ENCODE data around the gene PTX3.

The PTX3 gene

DNA sequence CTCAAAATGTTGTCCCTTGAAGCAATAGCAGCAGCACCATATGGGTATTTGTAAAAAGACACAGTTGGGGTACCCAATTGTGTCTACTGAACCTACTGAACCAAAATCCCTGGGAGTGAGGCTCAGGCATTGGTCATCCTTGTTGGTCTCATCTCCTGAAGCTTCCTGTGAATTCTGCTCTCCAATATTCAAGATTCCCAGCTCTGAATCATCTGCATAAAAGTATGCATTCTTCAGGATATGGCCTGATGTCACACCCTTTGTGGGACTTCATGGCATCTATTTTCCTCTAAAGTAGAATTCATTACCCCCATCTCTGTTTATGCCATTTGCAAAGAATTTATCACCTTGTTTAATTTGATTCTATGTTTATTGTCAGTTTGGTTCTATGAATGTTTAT is 13.3 kb upstream of the PTX3 start:
- no peak for DNase-seq (ENCODE audit: low read depth)

GRCh38 chr3:157427901-157428300 is 8.7 kb upstream of the PTX3 start:
- no peak for DNase-seq (ENCODE audit: low read depth)

GRCh38 chr3:157428853-157429252 is 7.8 kb upstream of the PTX3 start:
- DNase-seq (ENCODE audit: low read depth), result no peak

DNA sequence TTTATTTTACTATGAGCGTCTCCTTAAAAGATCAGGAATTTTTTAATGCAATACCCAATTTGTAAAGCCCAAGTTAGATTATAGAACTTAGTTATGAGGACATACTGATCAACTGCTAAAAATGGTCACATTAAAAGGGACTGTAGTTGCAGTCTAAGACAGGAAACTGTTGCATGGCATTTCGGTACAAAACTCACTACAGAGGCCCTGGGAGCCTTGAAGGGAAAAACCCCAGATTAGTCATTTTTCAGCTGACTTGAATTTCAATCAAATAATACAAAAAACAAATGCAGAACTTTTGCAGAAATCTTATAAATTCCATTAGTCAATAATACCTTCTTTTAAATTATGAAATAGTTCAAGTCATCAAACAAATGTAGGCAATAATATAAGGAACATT is 6.9 kb upstream of the PTX3 start:
- DNase-seq (ENCODE audit: low read depth), result no peak

GRCh38 chr3:157438194-157438730 is 1.6 kb downstream of the PTX3 start:
- no peak for DNase-seq (ENCODE audit: low read depth)

DNA sequence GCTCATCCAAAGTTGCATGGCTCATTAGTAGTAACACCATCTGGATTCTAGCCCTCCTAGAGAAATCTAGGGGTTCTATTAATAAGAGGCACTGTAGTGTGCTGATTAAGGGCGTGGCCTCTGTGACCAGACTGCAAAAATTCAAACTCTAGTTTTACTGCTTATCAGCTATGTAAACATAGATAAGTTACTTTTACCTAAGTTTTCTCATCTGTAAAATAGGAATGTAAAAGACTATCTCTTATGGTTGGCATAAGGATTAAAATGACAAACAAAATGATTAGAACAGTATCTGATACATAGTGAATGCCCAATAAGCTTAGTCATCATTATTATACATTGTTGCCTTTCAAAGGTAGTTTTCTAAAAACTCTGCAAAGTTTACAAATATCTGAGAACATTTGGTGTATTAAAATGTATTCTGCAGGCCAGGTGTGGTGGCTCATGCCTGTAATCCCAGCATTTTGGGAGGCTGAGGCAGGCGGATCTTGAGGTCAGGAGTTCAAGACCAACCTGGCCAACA is 4.5 kb downstream of the PTX3 start:
- no peak for DNase-seq (ENCODE audit: low read depth)

DNA sequence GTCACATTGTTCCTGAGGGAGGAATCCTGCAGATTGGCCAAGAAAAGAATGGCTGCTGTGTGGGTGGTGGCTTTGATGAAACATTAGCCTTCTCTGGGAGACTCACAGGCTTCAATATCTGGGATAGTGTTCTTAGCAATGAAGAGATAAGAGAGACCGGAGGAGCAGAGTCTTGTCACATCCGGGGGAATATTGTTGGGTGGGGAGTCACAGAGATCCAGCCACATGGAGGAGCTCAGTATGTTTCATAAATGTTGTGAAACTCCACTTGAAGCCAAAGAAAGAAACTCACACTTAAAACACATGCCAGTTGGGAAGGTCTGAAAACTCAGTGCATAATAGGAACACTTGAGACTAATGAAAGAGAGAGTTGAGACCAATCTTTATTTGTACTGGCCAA is 6.1 kb downstream of the PTX3 start:
- DNase-seq (ENCODE audit: low read depth), result no peak

DNA sequence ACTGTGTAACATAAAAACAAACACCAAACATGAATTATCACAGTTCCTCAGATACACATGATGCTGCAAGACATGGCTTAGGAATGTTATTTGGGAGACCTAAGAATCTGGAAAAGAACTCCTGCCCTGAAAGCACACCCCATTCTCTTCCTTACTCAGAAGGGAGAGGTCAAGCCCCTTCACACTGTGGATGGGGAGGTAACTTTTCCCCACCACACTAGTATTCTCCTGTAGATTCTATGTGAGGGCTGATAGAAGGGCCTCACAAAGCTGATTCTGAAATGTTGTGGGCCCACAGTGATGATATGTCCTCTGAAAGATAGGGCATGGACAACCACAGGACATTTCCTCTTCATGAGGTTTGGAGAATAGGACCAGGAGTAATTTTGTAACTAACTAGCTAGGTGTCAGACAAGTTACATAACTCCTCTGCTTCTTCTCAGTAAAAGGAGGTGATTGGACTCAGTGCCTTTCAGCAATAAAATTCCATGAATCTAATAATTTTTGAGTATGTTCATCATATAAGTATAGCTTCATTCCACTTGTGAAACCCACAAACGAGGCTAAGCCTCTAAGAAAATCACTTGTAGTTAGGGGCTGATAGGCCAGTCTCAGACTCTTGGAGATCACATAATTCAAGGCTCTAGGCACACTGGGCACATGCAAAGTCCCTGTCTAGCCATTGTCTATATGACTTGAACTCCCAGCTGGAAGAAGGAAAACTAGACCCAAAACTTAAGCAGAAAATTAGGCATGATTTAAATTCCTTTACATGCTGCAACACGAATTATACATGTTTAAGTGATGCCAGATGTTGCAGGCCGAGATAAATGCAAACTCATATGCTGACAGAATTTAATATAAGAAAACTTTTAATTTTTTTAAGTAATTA is 7.5 kb downstream of the PTX3 start:
- no peak for DNase-seq (ENCODE audit: low read depth)

DNA sequence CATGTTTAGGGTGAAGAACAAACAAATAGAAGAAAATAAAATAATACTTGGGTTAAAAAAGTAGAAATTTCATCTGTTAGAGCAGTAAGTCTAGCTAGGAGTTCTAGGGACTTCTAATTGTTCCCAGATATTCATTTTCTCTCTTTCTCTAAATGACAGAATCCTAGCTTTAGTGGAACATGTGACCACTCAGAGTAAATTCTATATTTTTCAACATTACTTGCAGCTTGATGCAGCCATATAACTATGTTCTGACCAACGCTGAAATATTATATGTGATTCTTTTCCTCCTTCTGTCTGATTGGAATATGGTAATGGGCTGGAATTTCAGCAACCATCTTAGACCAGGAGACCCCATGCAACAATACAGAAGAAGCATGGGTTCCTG is 8.1 kb downstream of the PTX3 start:
- DNase-seq (ENCODE audit: low read depth), result no peak

- no peak for DNase-seq (ENCODE audit: low read depth)
Measured at GRCh38 chr3:157445857-157446256, 9.2 kb downstream of the PTX3 start.

DNA sequence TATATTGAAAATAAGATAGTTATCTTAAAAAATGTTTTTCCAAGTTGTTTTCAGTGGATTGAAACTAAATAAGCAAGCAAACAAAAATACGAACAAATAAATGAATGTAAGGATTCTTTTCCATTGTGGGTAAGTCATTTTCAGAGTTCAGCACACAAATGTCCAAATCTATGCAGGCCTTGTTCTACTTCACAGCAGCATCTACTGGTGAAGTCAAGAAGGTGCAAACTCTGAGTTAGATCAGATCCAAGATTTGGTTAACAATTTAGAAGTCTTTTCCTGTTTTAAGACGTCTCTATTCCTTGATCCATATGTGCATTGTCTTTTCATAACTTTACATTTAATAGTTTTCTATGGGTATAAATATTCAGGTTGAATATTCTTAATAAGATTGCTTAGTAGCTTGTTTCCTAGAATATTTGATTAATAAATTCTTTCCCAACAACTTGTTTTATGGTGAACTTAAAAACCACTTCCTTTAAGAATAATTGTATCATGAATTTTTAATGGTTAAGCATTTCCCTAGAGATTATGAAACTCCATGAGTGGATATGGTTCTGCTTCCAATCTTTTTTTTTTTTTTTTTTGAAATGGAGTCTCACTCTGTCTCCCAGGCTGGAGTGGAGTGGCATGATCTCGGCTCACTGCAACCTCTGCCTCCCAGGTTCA is 10.5 kb downstream of the PTX3 start:
- DNase-seq (ENCODE audit: low read depth), result no peak

GRCh38 chr3:157452097-157452496 is 15.4 kb downstream of the PTX3 start:
- DNase-seq (ENCODE audit: low read depth), result no peak

DNA sequence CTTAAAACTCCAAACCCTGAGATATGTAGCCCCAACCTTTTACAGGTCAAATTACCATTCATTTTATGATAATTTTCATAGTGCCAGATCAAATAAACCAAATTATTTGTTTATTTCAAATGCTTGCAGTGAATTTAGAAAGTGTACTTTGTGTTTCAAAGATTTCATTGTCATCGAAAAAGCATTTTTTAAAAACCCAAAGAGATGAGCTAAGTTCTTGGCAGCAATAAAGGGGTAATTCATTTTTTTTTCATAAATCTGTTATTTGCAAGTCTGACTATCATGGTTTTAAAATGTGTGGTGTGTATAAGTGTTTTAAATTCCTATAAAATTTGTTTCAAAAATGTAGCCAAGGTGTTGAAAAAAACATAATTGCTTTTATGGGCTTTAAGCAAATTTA is 17.2 kb downstream of the PTX3 start:
- DNase-seq (ENCODE audit: low read depth), result no peak

- DNase-seq (ENCODE audit: low read depth), result no peak
Measured at GRCh38 chr3:157459706-157460105, 23.1 kb downstream of the PTX3 start.

GRCh38 chr3:157460253-157460652 is 23.6 kb downstream of the PTX3 start:
- DNase-seq (ENCODE audit: low read depth), result no peak

- no peak for DNase-seq (ENCODE audit: low read depth)
Measured at GRCh38 chr3:157463816-157464215, 27.2 kb downstream of the PTX3 start.

- DNase-seq (ENCODE audit: low read depth), result no peak
Measured at GRCh38 chr3:157464321-157464720, 27.7 kb downstream of the PTX3 start.

- DNase-seq (ENCODE audit: low read depth), result no peak
Measured at GRCh38 chr3:157465741-157466140, 29.1 kb downstream of the PTX3 start.

DNA sequence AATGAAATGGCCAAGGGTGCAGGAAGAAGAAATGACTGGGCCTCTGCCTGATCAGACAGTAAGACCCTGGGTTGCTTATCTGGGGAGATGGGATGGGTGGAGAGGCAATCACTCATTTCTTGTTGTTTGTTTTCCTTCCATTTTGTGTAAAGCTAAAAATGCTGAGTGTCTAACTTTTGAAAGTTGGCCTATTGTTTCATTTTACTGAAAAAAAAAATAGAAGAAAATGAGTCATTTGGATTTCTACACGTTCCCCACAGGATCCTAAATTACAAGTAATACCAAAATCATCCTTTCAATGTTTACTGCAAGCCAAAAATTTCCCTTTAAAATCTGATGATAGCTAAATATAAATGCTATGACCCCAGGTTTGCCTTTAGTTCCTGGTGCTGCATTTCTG is 30.6 kb downstream of the PTX3 start:
- DNase-seq (ENCODE audit: low read depth), result no peak

DNA sequence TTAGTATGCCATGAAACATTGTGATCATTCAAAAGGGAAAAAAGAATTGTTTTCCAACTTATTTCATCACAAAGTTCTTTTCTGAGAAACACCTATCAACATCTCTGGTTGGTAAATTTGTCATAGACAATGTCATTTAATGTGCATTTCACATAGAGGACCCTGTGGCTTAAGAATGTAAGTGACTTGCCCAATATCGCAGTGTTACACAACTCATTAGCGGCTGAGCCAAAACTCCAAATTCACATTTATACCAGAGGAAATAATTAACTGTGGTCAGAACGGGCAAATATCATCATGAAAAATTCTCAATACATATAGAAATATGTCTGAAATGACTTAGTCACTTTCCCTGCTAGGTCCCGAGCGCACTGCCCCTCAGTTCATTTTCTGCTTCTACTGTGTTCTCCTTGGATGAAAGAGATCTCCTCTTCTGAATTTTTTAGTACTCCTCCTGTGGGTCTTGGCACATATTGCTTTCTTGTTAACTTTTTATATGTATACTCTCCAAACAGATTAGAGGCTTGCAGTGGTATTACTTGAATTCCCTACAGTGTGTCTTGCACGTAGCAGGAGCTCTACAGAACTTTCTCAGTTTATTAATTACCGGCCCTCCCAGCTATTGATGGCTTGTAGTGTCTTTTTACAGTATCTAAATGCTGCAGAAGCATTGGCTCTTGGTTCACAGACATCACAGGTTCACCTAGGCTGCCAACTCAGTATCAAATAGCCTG is 33.1 kb downstream of the PTX3 start:
- no peak for DNase-seq (ENCODE audit: low read depth)

- no peak for DNase-seq (ENCODE audit: low read depth)
Measured at GRCh38 chr3:157471064-157471463, 34.4 kb downstream of the PTX3 start.

GRCh38 chr3:157472648-157473047 is 36.0 kb downstream of the PTX3 start:
- DNase-seq (ENCODE audit: low read depth), result no peak

All from T-helper 22 cell (primary cell).